GM23338 (cell line): ENCODE measurements around the gene ADIPOQ. TPM values are rescaled to one million over a fixed set of nuclear protein-coding genes. Genes with fewer than 3 reads are reported as not detected.
"Not testable (repeated sequence)": the region's sequence is repeated elsewhere in the genome, so short reads cannot be mapped to it uniquely, and the experiment has no call there.

Source experiments
- ATAC-seq: fragments of 200-7000 bp; cut with Tn5 transposase; 3 replicates; pipeline ENCODE4 v1.9.1; 2020
- DNase-seq: peaks from one replicate; pipeline ENCODE4 v3.0.0-alpha.2; 2015; ENCODE audit warnings: low spot score
- H2AFZ ChIP-seq: fragments of 200-600 bp; sonication (generic); 2 replicates; pipeline ENCODE4 v1.8.0; 2016; ENCODE audit warnings: antibody characterized with exemption, mild to moderate bottlenecking, moderate library complexity
- H3F3A ChIP-seq: fragments of 200-600 bp; sonication (generic); replicated peaks from 2 replicates; pipeline ENCODE4 v1.8.0; 2017; ENCODE audit warnings: antibody characterized with exemption, mixed run types, low read depth
- H3K27ac ChIP-seq: fragments of 200-600 bp; sonication (generic); 2 replicates; pipeline ENCODE4 v1.6.1; 2016; ENCODE audit warnings: low read depth
- H3K27me3 ChIP-seq: fragments of 200-600 bp; sonication (generic); 2 replicates; pipeline ENCODE4 v1.8.0; 2016; ENCODE audit warnings: mild to moderate bottlenecking, mixed run types, moderate library complexity; ENCODE audit not compliant: insufficient read depth
- H3K36me3 ChIP-seq: fragments of 200-600 bp; sonication (generic); 2 replicates; pipeline ENCODE4 v1.8.0; 2016; ENCODE audit warnings: mild to moderate bottlenecking; ENCODE audit not compliant: insufficient read depth
- H3K4me1 ChIP-seq: fragments of 200-600 bp; sonication (generic); 2 replicates; pipeline ENCODE4 v1.8.0; 2016; ENCODE audit warnings: mild to moderate bottlenecking, moderate library complexity; ENCODE audit not compliant: insufficient read depth
- H3K4me2 ChIP-seq: fragments of 200-600 bp; sonication (generic); 2 replicates; pipeline ENCODE4 v1.7.1; 2017; ENCODE audit warnings: mixed run types
- H3K4me3 ChIP-seq: fragments of 200-600 bp; sonication (generic); 2 replicates; pipeline ENCODE4 v1.6.1; 2016; ENCODE audit warnings: mixed run types
- H3K79me2 ChIP-seq: fragments of 200-600 bp; sonication (generic); replicated peaks from 2 replicates; pipeline ENCODE4 v1.8.0; 2017; ENCODE audit warnings: mild to moderate bottlenecking; ENCODE audit not compliant: insufficient read depth
- H3K9me2 ChIP-seq: fragments of 200-600 bp; sonication (generic); 2 replicates; pipeline ENCODE4 v1.8.0; 2017; ENCODE audit not compliant: insufficient read depth
- H4K20me1 ChIP-seq: fragments of 200-600 bp; sonication (generic); replicated peaks from 2 replicates; pipeline ENCODE4 v1.8.0; 2017; ENCODE audit warnings: mild to moderate bottlenecking; ENCODE audit not compliant: insufficient read depth
- H3K27ac Mint-ChIP-seq: 2 replicates; pipeline ENCODE4 v1.8.0; 2020; ENCODE audit warnings: inconsistent platforms, mild to moderate bottlenecking, moderate library complexity, mixed read lengths
- H3K27me3 Mint-ChIP-seq: 3 replicates; pipeline ENCODE4 v1.8.0; 2022; ENCODE audit warnings: low read depth, mild to moderate bottlenecking, moderate library complexity, mixed read lengths, inconsistent platforms; ENCODE audit not compliant: insufficient read depth, poor library complexity
- H3K36me3 Mint-ChIP-seq: 3 replicates; pipeline ENCODE4 v1.8.0; 2021; ENCODE audit warnings: low read depth, mild to moderate bottlenecking, inconsistent platforms, moderate library complexity, mixed read lengths
- H3K4me1 Mint-ChIP-seq: 3 replicates; pipeline ENCODE4 v1.8.0; 2020; ENCODE audit warnings: mild to moderate bottlenecking, inconsistent platforms, mixed read lengths
- H3K4me3 Mint-ChIP-seq: 3 replicates; pipeline ENCODE4 v1.8.0; 2021; ENCODE audit warnings: moderate library complexity, mild to moderate bottlenecking, inconsistent platforms, mixed read lengths
- H3K9me3 Mint-ChIP-seq: 3 replicates; pipeline ENCODE4 v1.8.0; 2020; ENCODE audit warnings: moderate library complexity, mild to moderate bottlenecking, inconsistent platforms, mixed read lengths
- CREB1 ChIP-seq: fragments of 250-450 bp; sonication (Bioruptor Pico); IDR thresholded peaks from 2 replicates; pipeline ENCODE4 v1.5.0; 2020; ENCODE audit warnings: low read depth, mild to moderate bottlenecking, moderate library complexity
- ETS1 ChIP-seq: IDR thresholded peaks from 2 replicates; pipeline ENCODE4 v1.6.1; 2016; ENCODE audit warnings: antibody characterized with exemption
- EZH2phosphoT487 ChIP-seq: fragments of 200-600 bp; sonication (generic); IDR thresholded peaks from one replicate; pipeline ENCODE4 v1.8.1; 2018; ENCODE audit warnings: antibody characterized with exemption; ENCODE audit not compliant: unreplicated experiment
- JUNB ChIP-seq: IDR thresholded peaks from one replicate; pipeline ENCODE4 v1.6.1; 2016; ENCODE audit warnings: antibody characterized with exemption; ENCODE audit not compliant: unreplicated experiment
- NANOG ChIP-seq: IDR thresholded peaks from 2 replicates; pipeline ENCODE4 v1.6.1; 2016; ENCODE audit warnings: antibody characterized with exemption, borderline replicate concordance
- REST ChIP-seq: IDR thresholded peaks from one replicate; pipeline ENCODE4 v1.6.1; 2018; ENCODE audit warnings: antibody characterized with exemption; ENCODE audit not compliant: unreplicated experiment
- STAT1 ChIP-seq: IDR thresholded peaks from one replicate; pipeline ENCODE4 v1.6.1; 2016; ENCODE audit warnings: antibody characterized with exemption; ENCODE audit not compliant: unreplicated experiment
- ZNF331 ChIP-seq: fragments of 250-450 bp; sonication (Bioruptor Pico); IDR thresholded peaks from 2 replicates; pipeline ENCODE4 v1.5.0; 2020; ENCODE audit warnings: low read depth, mild to moderate bottlenecking, moderate library complexity
- polyA plus RNA-seq: library from polyadenylated mRNA; unstranded; fragments of >200 nt; fragmentation: Nextera tagmentation; extraction: Ambion mirVana; gene quantifications from 2 replicates; pipeline ENCODE4 v1.2.1, GENCODE V29; 2016
- total RNA-seq: library from RNA; depleted of rRNA; stranded (reverse); fragments of >200 nt; shearing (Covaris generic); gene quantifications from 2 replicates; pipeline ENCODE4 v1.2.3, GENCODE V29; 2014

The ADIPOQ gene
- total and polyA plus RNA-seq, 2 experiments from 2014 or later, result not detected

- no peak for TF ChIP-seq ETS1
- no peak for TF ChIP-seq ZNF331 (CRISPR knock-in tag)
- no peak for TF ChIP-seq JUNB
- no peak for TF ChIP-seq CREB1 (CRISPR knock-in tag)
Measured at GRCh38 chr3:186888569-186888968, 46.1 kb downstream of the ADIPOQ start (continued).

GRCh38 chr3:186889698-186890097 is 47.2 kb downstream of the ADIPOQ start:
- H4K20me1 ChIP-seq, H3K4me3 ChIP-seq, H3K36me3 ChIP-seq, H3F3A ChIP-seq, H3K27me3 Mint-ChIP-seq, H3K27ac ChIP-seq, H3K9me2 ChIP-seq, ATAC-seq, H3K4me2 ChIP-seq, H3K4me3 Mint-ChIP-seq, H3K79me2 ChIP-seq, H3K27me3 ChIP-seq, H3K36me3 Mint-ChIP-seq, H3K27ac Mint-ChIP-seq, DNase-seq, H2AFZ ChIP-seq: not testable (repeated sequence)
- H3K4me1 ChIP-seq, result peaks cover 52% of the 10 kb centered on the region
- Mint-ChIP-seq H3K9me3 (peaks cover 14% of the 10 kb centered on the region), H3K4me1 (peaks cover 47% of the 10 kb centered on the region)

GRCh38 chr3:186890911-186891310 is 48.4 kb downstream of the ADIPOQ start:
- H3K27me3 Mint-ChIP-seq, result peaks cover 7% of the 10 kb centered on the region
- Histone ChIP-seq H3K27me3 (no peaks in the 10 kb centered on the region), H2AFZ (no peak overlapping the region), H3K4me2 (no peak overlapping the region), H3K4me3 (no peak overlapping the region), H3K4me1 (peaks cover 52% of the 10 kb centered on the region), H3K79me2 (no peaks in the 10 kb centered on the region), H3K9me2 (peaks cover 10% of the 10 kb centered on the region), H3K27ac (no peak overlapping the region), H3K36me3 (no peaks in the 10 kb centered on the region), H4K20me1 (no peaks in the 10 kb centered on the region), H3F3A (0 out of 2 replicates have a peak, but pooled peaks cover 4% of the 10 kb centered on the region)
- H3K9me3 Mint-ChIP-seq, result peaks cover 20% of the 10 kb centered on the region
- ATAC-seq (no peak), DNase-seq (no peak)
- peaks cover 13% of the 10 kb centered on the region for H3K36me3 Mint-ChIP-seq
- no peak overlapping the region for H3K4me3 Mint-ChIP-seq
- no peak overlapping the region for H3K27ac Mint-ChIP-seq
- TF ChIP-seq NANOG (no peak), EZH2phosphoT487 (no peak), ZNF331 (CRISPR knock-in tag) (no peak), REST (no peak), STAT1 (no peak)
- peaks cover 42% of the 10 kb centered on the region for H3K4me1 Mint-ChIP-seq

- not testable (repeated sequence) for H3K27me3 ChIP-seq, H3K36me3 ChIP-seq, H3K4me3 ChIP-seq, ATAC-seq, H3K79me2 ChIP-seq, H3K27ac Mint-ChIP-seq, H3K4me2 ChIP-seq, DNase-seq, H3K4me3 Mint-ChIP-seq, H4K20me1 ChIP-seq, H3K27me3 Mint-ChIP-seq, H2AFZ ChIP-seq, H3K9me2 ChIP-seq
- Mint-ChIP-seq H3K9me3 (peaks cover 26% of the 10 kb centered on the region), H3K36me3 (peaks cover 20% of the 10 kb centered on the region), H3K4me1 (peaks cover 41% of the 10 kb centered on the region)
- H3K4me1 ChIP-seq, result peaks cover 53% of the 10 kb centered on the region
- peaks cover 10% of the 10 kb centered on the region; the same call in 1 of the 2 replicates for H3F3A ChIP-seq
- 0 out of 2 replicates have a peak overlapping the region, but pooled peaks have one; percentile 24 for H3K27ac ChIP-seq
Measured at GRCh38 chr3:186893071-186893470, 50.6 kb downstream of the ADIPOQ start.
